Body of pancreas (tissue), 4 donors: ENCODE results near the gene PRRG4.

Experiments used
- POLR2A ChIP-seq, 3 donors: fragments of 450-650 bp; IDR thresholded peaks; one replicate each; pipeline ENCODE4 v1.6.1; 2016; ENCODE audit warnings: antibody characterized with exemption in 3 of 3, mild to moderate bottlenecking in 2 of 3
- TF ChIP-seq, protein P1 (sequence below), 7 experiments: fragments of 450-650 bp in 4 of 7; fragments of 200-600 bp in 3 of 7; sonication (generic) in 3 of 7; IDR thresholded peaks; one replicate each; pipeline ENCODE4 v1.5.1; 2016 to 2019; ENCODE audit warnings: antibody characterized with exemption in 7 of 7

DNA sequence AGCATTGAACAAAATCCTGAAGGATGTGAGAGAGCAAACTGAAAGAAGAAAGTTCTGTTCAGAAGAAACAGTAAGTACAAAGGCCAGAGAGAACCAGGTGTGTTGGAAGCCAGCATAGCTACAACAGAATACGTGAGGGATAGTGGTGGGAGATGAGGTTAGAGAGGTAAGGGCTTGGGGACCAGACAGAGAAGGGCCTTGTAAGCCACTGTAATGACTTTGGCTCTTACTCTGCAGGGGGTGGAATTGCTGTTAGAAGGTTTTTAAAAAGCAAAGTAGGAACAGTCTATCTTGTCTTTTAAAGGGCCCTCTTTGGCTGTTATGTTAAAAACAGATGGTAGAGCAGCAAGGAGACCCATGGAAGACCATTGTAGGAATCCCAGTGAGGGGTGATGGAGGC is 4.2 kb downstream of the PRRG4 start:
- TF ChIP-seq, protein P1, sequence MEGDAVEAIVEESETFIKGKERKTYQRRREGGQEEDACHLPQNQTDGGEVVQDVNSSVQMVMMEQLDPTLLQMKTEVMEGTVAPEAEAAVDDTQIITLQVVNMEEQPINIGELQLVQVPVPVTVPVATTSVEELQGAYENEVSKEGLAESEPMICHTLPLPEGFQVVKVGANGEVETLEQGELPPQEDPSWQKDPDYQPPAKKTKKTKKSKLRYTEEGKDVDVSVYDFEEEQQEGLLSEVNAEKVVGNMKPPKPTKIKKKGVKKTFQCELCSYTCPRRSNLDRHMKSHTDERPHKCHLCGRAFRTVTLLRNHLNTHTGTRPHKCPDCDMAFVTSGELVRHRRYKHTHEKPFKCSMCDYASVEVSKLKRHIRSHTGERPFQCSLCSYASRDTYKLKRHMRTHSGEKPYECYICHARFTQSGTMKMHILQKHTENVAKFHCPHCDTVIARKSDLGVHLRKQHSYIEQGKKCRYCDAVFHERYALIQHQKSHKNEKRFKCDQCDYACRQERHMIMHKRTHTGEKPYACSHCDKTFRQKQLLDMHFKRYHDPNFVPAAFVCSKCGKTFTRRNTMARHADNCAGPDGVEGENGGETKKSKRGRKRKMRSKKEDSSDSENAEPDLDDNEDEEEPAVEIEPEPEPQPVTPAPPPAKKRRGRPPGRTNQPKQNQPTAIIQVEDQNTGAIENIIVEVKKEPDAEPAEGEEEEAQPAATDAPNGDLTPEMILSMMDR (IDR thresholded peaks at IDR 0.05) = no peak
- TF ChIP-seq POLR2A (IDR thresholded peaks at IDR 0.05) = no peak
